Measurements from ENCODE around the gene NDUFS7. TPM values are rescaled to one million over a fixed set of nuclear protein-coding genes. Genes with fewer than 3 reads are reported as not detected.

NDUFS7 gene
- total and polyA plus RNA-seq, 9 of the 15 experiments (the other 6 are each of a cell fraction or from before 2014, with no cell fraction given): 6.0 to 271 (median 60.6) TPM

DNA sequence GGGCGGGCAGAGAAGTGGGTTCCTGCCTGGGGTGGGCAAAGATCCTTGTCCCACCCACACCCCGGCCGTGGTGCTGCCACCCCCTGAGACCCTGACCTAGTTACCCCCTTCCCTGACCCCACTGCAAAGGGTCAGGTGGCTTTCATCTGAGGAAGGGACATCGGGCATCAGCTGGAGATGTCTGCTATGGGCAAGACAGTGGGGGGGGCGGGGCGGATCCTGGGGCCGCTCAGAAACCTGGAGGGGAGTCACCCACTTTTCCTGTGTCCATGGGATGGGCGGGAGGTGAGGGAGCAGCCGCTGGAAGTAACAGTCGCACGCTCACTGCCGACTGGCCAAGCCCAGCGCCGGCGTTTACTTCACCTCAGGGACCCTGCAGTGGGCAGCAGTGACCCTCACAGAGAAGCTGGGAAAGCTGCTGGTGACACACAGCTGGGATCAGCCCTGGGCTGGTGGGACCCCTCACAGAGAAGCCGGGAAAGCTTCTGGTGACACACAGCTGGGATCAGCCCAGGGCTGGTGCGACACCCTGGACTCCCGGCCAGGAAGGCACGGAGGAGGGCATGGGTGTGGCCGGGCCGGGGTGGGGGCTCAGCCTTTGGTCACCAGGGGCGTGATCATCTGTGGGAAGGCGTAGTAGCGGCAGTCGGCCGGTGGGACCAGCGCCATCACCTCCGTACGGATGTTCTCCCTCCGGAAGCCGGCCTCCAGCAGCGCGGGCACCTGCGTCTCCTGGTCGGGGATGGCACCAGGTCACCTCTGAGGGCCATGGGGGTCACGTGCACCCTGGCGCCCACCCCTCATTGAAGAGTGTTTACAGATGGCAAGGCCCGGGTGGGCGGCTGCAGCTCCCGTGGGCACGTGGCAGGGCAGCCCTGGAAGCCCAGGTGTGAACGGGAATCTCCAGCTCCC lies 13.3 kb downstream of the NDUFS7 start:
- no peak for FAIRE-seq
- Histone ChIP-seq H3K9me1 (ENCODE audit: control insufficient read depth, insufficient read depth, low read length) (no peaks in the 10 kb centered on the region), H3K4me1 (replicated peaks in 1 of 2; ENCODE audit: control insufficient read depth in 2 of 2, insufficient read depth in 2 of 2, low read length in 2 of 2) (peaks cover 5 to 82% of the 10 kb centered on the region in 2 experiments; a peak in 3 of 5 replicates), H3K4me2 (ENCODE audit: insufficient read depth, low read length) (no peak overlapping the region), H3K4me3 (no peak overlapping the region), H2AFZ (ENCODE audit: low read depth, low read length) (no peak overlapping the region), H3K27me3 (ENCODE audit: control insufficient read depth in 2 of 2, insufficient read depth in 2 of 2, low read length in 2 of 2) (no peaks in the 10 kb centered on the region), H3K9me3 (replicated peaks; ENCODE audit: control insufficient read depth, insufficient read depth, low read depth, low read length) (no peaks in the 10 kb centered on the region), H3K9ac (ENCODE audit: insufficient read depth in 1 of 2, low read depth in 2 of 2, low read length in 2 of 2) (peak overlapping the region in 1 of 2 experiments; percentile 75; a peak in 2 of 4 replicates), H3K27ac (ENCODE audit: extremely low read depth, low read depth, low read length) (no peak overlapping the region), H4K20me1 (replicated peaks; ENCODE audit: control insufficient read depth, insufficient read depth, low read length) (peaks cover 7% of the 10 kb centered on the region; the same call in 1 of the 2 replicates), H3K36me3 (ENCODE audit: control insufficient read depth, insufficient read depth, low read length) (peaks cover 45% of the 10 kb centered on the region; the same call in 2 of the 3 replicates), H3K79me2 (ENCODE audit: control insufficient read depth, insufficient read depth, low read length) (peaks cover 12% of the 10 kb centered on the region)
- peak; percentile 1; the same call in 1 of the 3 replicates for ATAC-seq
- no TSS peak for BruUV-seq (replicated peaks)
- intact Hi-C loops (cut with micrococcal nuclease) (no loop called here), in situ Hi-C loops (cut with MboI) (no loop called here)
- POLR2A ChIA-PET: interaction anchor here (0.6 to 1.9 kb wide), 6 partner anchors 12 to 606 kb away, joined by 3 to 6 read pairs (median 4); partner anchors contain the start of gene CIRBP
- CTCF ChIA-PET (ENCODE audit: low intra/inter-chr PET ratio): no interaction called here
- 66% methylated on average over 34 of the region's 42 CpGs for WGBS (ENCODE audit: insufficient coverage, low coverage, missing lambda C conversion rate)
- DNase-seq (ENCODE audit: extremely low read depth in 1 of 4, low spot score in 3 of 4): peak in 1 of 4 experiments; percentile 32
- TF ChIP-seq RCOR1 (IDR thresholded peaks at IDR 0.05; ENCODE audit: borderline replicate concordance in 1 of 2, low read depth in 2 of 2, low read length in 2 of 2): no peak
- no peak for TF ChIP-seq GTF2A2 (tag; IDR thresholded peaks at IDR 0.05)
- TF ChIP-seq ZNF224 (CRISPR knock-in tag; IDR thresholded peaks at IDR 0.05): no peak
- TF ChIP-seq, protein P1, sequence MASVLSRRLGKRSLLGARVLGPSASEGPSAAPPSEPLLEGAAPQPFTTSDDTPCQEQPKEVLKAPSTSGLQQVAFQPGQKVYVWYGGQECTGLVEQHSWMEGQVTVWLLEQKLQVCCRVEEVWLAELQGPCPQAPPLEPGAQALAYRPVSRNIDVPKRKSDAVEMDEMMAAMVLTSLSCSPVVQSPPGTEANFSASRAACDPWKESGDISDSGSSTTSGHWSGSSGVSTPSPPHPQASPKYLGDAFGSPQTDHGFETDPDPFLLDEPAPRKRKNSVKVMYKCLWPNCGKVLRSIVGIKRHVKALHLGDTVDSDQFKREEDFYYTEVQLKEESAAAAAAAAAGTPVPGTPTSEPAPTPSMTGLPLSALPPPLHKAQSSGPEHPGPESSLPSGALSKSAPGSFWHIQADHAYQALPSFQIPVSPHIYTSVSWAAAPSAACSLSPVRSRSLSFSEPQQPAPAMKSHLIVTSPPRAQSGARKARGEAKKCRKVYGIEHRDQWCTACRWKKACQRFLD (CRISPR knock-in tag; IDR thresholded peaks at IDR 0.05): no peak
- TF ChIP-seq, protein P2, sequence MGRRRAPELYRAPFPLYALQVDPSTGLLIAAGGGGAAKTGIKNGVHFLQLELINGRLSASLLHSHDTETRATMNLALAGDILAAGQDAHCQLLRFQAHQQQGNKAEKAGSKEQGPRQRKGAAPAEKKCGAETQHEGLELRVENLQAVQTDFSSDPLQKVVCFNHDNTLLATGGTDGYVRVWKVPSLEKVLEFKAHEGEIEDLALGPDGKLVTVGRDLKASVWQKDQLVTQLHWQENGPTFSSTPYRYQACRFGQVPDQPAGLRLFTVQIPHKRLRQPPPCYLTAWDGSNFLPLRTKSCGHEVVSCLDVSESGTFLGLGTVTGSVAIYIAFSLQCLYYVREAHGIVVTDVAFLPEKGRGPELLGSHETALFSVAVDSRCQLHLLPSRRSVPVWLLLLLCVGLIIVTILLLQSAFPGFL (CRISPR knock-in tag; IDR thresholded peaks at IDR 0.05): no peak
- TF ChIP-seq CBFB (CRISPR knock-in tag; IDR thresholded peaks at IDR 0.05): no peak
- no peak for TF ChIP-seq HDAC3 (IDR thresholded peaks at IDR 0.05; ENCODE audit: borderline replicate concordance, partially characterized antibody)
- TF ChIP-seq, protein P3, sequence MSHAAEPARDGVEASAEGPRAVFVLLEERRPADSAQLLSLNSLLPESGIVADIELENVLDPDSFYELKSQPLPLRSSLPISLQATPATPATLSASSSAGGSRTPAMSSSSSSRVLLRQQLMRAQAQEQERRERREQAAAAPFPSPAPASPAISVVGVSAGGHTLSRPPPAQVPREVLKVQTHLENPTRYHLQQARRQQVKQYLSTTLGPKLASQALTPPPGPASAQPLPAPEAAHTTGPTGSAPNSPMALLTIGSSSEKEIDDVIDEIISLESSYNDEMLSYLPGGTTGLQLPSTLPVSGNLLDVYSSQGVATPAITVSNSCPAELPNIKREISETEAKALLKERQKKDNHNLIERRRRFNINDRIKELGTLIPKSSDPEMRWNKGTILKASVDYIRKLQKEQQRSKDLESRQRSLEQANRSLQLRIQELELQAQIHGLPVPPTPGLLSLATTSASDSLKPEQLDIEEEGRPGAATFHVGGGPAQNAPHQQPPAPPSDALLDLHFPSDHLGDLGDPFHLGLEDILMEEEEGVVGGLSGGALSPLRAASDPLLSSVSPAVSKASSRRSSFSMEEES (CRISPR knock-in tag; IDR thresholded peaks at IDR 0.05): no peak
- TF ChIP-seq, protein P4, sequence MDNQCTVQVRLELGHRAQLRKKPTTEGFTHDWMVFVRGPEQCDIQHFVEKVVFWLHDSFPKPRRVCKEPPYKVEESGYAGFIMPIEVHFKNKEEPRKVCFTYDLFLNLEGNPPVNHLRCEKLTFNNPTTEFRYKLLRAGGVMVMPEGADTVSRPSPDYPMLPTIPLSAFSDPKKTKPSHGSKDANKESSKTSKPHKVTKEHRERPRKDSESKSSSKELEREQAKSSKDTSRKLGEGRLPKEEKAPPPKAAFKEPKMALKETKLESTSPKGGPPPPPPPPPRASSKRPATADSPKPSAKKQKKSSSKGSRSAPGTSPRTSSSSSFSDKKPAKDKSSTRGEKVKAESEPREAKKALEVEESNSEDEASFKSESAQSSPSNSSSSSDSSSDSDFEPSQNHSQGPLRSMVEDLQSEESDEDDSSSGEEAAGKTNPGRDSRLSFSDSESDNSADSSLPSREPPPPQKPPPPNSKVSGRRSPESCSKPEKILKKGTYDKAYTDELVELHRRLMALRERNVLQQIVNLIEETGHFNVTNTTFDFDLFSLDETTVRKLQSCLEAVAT (IDR thresholded peaks at IDR 0.05): peak in 1 of 2 experiments; percentile 96; a peak in 2 of 4 replicates
- TF ChIP-seq GABPB1 (CRISPR knock-in tag; IDR thresholded peaks at IDR 0.05): no peak
- peak; percentile 96 for TF ChIP-seq ZBTB17 (CRISPR knock-in tag; IDR thresholded peaks at IDR 0.05)
- TF ChIP-seq, protein P5, sequence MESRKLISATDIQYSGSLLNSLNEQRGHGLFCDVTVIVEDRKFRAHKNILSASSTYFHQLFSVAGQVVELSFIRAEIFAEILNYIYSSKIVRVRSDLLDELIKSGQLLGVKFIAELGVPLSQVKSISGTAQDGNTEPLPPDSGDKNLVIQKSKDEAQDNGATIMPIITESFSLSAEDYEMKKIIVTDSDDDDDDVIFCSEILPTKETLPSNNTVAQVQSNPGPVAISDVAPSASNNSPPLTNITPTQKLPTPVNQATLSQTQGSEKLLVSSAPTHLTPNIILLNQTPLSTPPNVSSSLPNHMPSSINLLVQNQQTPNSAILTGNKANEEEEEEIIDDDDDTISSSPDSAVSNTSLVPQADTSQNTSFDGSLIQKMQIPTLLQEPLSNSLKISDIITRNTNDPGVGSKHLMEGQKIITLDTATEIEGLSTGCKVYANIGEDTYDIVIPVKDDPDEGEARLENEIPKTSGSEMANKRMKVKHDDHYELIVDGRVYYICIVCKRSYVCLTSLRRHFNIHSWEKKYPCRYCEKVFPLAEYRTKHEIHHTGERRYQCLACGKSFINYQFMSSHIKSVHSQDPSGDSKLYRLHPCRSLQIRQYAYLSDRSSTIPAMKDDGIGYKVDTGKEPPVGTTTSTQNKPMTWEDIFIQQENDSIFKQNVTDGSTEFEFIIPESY (CRISPR knock-in tag; IDR thresholded peaks at IDR 0.05): peak; percentile 49; the same call in 1 of the 2 replicates
